SK-N-SH treated with all-trans-retinoic acid at 6 μM for 48 hours (cell line): Measurements from ENCODE around the gene SERTAD3.
"Not testable (repeated sequence)": the region's sequence is repeated elsewhere in the genome, so short reads cannot be mapped to it uniquely, and the experiment has no call there.

ENCODE experiments used
- ATAC-seq: fragments of 200-7000 bp; cut with Tn5 transposase; 3 replicates; pipeline ENCODE4 v1.9.1; 2020; ENCODE audit warnings: mild to moderate bottlenecking, moderate library complexity
- ARNTL ChIP-seq: fragments of 450-650 bp; formaldehyde crosslinking; IDR thresholded peaks from 2 replicates; pipeline ENCODE4 v1.5.0; 2020; ENCODE audit warnings: low read depth, mild to moderate bottlenecking, moderate library complexity, borderline replicate concordance
- BACH2 ChIP-seq: fragments of 250-450 bp; sonication (Bioruptor Pico); IDR thresholded peaks from 2 replicates; pipeline ENCODE4 v1.9.0; 2021; ENCODE audit warnings: mild to moderate bottlenecking, borderline replicate concordance
- CREB5 ChIP-seq: fragments of 250-450 bp; sonication (Bioruptor Pico); IDR thresholded peaks from 2 replicates; pipeline ENCODE4 v1.5.1; 2020; ENCODE audit warnings: low read depth, mild to moderate bottlenecking, moderate library complexity
- CSDC2 ChIP-seq: fragments of 250-450 bp; sonication (Bioruptor Pico); IDR thresholded peaks from 2 replicates; pipeline ENCODE4 v1.5.0; 2020; ENCODE audit warnings: mild to moderate bottlenecking, moderate library complexity
- ESRRG ChIP-seq: fragments of 250-450 bp; sonication (Bioruptor Pico); IDR thresholded peaks from 2 replicates; pipeline ENCODE4 v1.6.1; 2021; ENCODE audit warnings: mild to moderate bottlenecking
- GLIS3 ChIP-seq: fragments of 250-450 bp; sonication (Bioruptor Pico); IDR thresholded peaks from 2 replicates; pipeline ENCODE4 v1.5.0; 2020; ENCODE audit warnings: mild to moderate bottlenecking, moderate library complexity
- ISL1 ChIP-seq: fragments of 250-450 bp; sonication (Bioruptor Pico); IDR thresholded peaks from 2 replicates; pipeline ENCODE4 v2.1.2; 2022; ENCODE audit warnings: mild to moderate bottlenecking, moderate library complexity
- OSR1 ChIP-seq: fragments of 250-450 bp; sonication (Bioruptor Pico); IDR thresholded peaks from 2 replicates; pipeline ENCODE4 v1.8.0; 2022; ENCODE audit warnings: moderate library complexity, mild to moderate bottlenecking, inconsistent platforms
- PPARA ChIP-seq: fragments of 250-450 bp; sonication (Bioruptor Pico); IDR thresholded peaks from 2 replicates; pipeline ENCODE4 v1.5.0; 2020; ENCODE audit warnings: mild to moderate bottlenecking, borderline replicate concordance
- RARB ChIP-seq: fragments of 250-450 bp; sonication (Bioruptor Pico); IDR thresholded peaks from 2 replicates; pipeline ENCODE4 v1.8.0; 2021; ENCODE audit warnings: mild to moderate bottlenecking, moderate library complexity
- SNAI2 ChIP-seq: fragments of 250-450 bp; sonication (Bioruptor Pico); IDR thresholded peaks from 2 replicates; pipeline ENCODE4 v1.5.0; 2020; ENCODE audit warnings: mild to moderate bottlenecking, moderate library complexity
- TCF4 ChIP-seq: fragments of 250-450 bp; sonication (Bioruptor Pico); IDR thresholded peaks from 2 replicates; pipeline ENCODE4 v1.8.0; 2021; ENCODE audit warnings: mild to moderate bottlenecking, moderate library complexity, borderline replicate concordance
- TOX ChIP-seq: fragments of 250-450 bp; sonication (Bioruptor Pico); IDR thresholded peaks from 2 replicates; pipeline ENCODE4 v1.8.0; 2021; ENCODE audit warnings: mild to moderate bottlenecking, moderate library complexity, borderline replicate concordance
- ZC3H10 ChIP-seq: fragments of 250-450 bp; sonication (Bioruptor Pico); IDR thresholded peaks from 2 replicates; pipeline ENCODE4 v1.5.1; 2021; ENCODE audit warnings: mild to moderate bottlenecking, moderate library complexity
- ZFP3 ChIP-seq: fragments of 250-450 bp; sonication (Bioruptor Pico); IDR thresholded peaks from 2 replicates; pipeline ENCODE4 v1.5.0; 2020; ENCODE audit warnings: mild to moderate bottlenecking, moderate library complexity
- ZFP30 ChIP-seq: fragments of 450-650 bp; formaldehyde crosslinking; IDR thresholded peaks from 2 replicates; pipeline ENCODE4 v1.5.0; 2022; ENCODE audit warnings: mild to moderate bottlenecking, moderate library complexity
- ZNF565 ChIP-seq: fragments of 450-650 bp; formaldehyde crosslinking; conservative IDR thresholded peaks from 2 replicates; pipeline ENCODE4 v1.5.0; 2020; ENCODE audit warnings: low read depth, mild to moderate bottlenecking, moderate library complexity
- ZNF70 ChIP-seq: fragments of 450-650 bp; formaldehyde crosslinking; IDR thresholded peaks from 2 replicates; pipeline ENCODE4 v1.5.0; 2020; ENCODE audit warnings: mild to moderate bottlenecking, moderate library complexity
- ZNF8 ChIP-seq: fragments of 450-650 bp; formaldehyde crosslinking; IDR thresholded peaks from 2 replicates; pipeline ENCODE4 v1.5.0; 2020; ENCODE audit warnings: mild to moderate bottlenecking, moderate library complexity
- TF ChIP-seq, protein P1 (sequence below): fragments of 250-450 bp; sonication (Bioruptor Pico); IDR thresholded peaks from 2 replicates; pipeline ENCODE4 v1.8.0; 2020; ENCODE audit warnings: mild to moderate bottlenecking, moderate library complexity, borderline replicate concordance
- TF ChIP-seq, protein P2 (sequence below): fragments of 250-450 bp; sonication (Bioruptor Pico); IDR thresholded peaks from 2 replicates; pipeline ENCODE4 v1.5.0; 2020; ENCODE audit warnings: mild to moderate bottlenecking, moderate library complexity
- TF ChIP-seq, protein P3 (sequence below): fragments of 250-450 bp; sonication (Bioruptor Pico); IDR thresholded peaks from 2 replicates; pipeline ENCODE4 v1.8.0; 2021; ENCODE audit warnings: low read depth, mild to moderate bottlenecking, moderate library complexity, borderline replicate concordance

SERTAD3 gene

DNA sequence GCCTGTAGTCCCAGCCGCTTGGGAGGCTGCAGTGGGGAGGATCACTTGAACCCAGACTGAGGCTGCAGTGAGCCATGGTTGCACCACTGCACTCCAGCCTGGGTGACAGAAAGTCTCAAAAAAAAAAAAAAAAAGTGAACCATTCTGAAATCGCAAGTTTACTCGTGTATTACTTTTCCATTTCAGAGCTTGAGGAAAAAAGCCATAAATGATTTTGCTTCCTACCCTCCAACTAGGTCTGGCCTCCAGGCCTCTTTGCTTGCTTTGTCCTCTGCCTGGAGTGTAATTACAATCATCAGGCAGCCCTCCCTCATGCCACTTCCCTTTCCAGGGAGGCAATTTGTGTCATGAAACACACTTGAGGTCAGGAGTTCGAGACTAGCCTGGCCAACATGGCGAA, 12.9 kb upstream of the SERTAD3 start:
- TF ChIP-seq TOX (CRISPR knock-in tag) (no peak), CSDC2 (CRISPR knock-in tag) (no peak), BACH2 (CRISPR knock-in tag) (no peak), ZFP30 (CRISPR knock-in tag) (no peak), ISL1 (CRISPR knock-in tag) (no peak), GLIS3 (CRISPR knock-in tag) (no peak), ZFP3 (no peak), ZC3H10 (no peak), ZNF70 (no peak), OSR1 (CRISPR knock-in tag) (no peak), PPARA (CRISPR knock-in tag) (no peak), ZNF565 (CRISPR knock-in tag) (no peak), CREB5 (no peak), TCF4 (CRISPR knock-in tag) (no peak), RARB (CRISPR knock-in tag) (no peak), ESRRG (no peak), ZNF8 (CRISPR knock-in tag) (no peak)
- TF ChIP-seq, protein P1, sequence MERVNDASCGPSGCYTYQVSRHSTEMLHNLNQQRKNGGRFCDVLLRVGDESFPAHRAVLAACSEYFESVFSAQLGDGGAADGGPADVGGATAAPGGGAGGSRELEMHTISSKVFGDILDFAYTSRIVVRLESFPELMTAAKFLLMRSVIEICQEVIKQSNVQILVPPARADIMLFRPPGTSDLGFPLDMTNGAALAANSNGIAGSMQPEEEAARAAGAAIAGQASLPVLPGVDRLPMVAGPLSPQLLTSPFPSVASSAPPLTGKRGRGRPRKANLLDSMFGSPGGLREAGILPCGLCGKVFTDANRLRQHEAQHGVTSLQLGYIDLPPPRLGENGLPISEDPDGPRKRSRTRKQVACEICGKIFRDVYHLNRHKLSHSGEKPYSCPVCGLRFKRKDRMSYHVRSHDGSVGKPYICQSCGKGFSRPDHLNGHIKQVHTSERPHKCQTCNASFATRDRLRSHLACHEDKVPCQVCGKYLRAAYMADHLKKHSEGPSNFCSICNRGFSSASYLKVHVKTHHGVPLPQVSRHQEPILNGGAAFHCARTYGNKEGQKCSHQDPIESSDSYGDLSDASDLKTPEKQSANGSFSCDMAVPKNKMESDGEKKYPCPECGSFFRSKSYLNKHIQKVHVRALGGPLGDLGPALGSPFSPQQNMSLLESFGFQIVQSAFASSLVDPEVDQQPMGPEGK (CRISPR knock-in tag) = no peak
- TF ChIP-seq, protein P2, sequence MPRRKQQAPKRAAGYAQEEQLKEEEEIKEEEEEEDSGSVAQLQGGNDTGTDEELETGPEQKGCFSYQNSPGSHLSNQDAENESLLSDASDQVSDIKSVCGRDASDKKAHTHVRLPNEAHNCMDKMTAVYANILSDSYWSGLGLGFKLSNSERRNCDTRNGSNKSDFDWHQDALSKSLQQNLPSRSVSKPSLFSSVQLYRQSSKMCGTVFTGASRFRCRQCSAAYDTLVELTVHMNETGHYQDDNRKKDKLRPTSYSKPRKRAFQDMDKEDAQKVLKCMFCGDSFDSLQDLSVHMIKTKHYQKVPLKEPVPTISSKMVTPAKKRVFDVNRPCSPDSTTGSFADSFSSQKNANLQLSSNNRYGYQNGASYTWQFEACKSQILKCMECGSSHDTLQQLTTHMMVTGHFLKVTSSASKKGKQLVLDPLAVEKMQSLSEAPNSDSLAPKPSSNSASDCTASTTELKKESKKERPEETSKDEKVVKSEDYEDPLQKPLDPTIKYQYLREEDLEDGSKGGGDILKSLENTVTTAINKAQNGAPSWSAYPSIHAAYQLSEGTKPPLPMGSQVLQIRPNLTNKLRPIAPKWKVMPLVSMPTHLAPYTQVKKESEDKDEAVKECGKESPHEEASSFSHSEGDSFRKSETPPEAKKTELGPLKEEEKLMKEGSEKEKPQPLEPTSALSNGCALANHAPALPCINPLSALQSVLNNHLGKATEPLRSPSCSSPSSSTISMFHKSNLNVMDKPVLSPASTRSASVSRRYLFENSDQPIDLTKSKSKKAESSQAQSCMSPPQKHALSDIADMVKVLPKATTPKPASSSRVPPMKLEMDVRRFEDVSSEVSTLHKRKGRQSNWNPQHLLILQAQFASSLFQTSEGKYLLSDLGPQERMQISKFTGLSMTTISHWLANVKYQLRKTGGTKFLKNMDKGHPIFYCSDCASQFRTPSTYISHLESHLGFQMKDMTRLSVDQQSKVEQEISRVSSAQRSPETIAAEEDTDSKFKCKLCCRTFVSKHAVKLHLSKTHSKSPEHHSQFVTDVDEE (CRISPR knock-in tag) = no peak
- TF ChIP-seq, protein P3, sequence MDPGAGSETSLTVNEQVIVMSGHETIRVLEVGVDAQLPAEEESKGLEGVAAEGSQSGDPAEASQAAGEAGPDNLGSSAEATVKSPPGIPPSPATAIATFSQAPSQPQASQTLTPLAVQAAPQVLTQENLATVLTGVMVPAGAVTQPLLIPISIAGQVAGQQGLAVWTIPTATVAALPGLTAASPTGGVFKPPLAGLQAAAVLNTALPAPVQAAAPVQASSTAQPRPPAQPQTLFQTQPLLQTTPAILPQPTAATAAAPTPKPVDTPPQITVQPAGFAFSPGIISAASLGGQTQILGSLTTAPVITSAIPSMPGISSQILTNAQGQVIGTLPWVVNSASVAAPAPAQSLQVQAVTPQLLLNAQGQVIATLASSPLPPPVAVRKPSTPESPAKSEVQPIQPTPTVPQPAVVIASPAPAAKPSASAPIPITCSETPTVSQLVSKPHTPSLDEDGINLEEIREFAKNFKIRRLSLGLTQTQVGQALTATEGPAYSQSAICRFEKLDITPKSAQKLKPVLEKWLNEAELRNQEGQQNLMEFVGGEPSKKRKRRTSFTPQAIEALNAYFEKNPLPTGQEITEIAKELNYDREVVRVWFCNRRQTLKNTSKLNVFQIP (CRISPR knock-in tag) = no peak
- no peak for ATAC-seq

- ATAC-seq = not testable (repeated sequence)
These were observed 9.8 kb upstream of the SERTAD3 start for GRCh38 chr19:40453943-40454342.

GRCh38 chr19:40453151-40453735, 9.1 kb upstream of the SERTAD3 start:
- TF ChIP-seq ZC3H10 (no peak), ARNTL (CRISPR knock-in tag) (no peak), ZNF565 (CRISPR knock-in tag) (no peak), TOX (CRISPR knock-in tag) (no peak), ISL1 (CRISPR knock-in tag) (no peak), SNAI2 (CRISPR knock-in tag) (no peak), CSDC2 (CRISPR knock-in tag) (no peak), GLIS3 (CRISPR knock-in tag) (no peak), ZFP30 (CRISPR knock-in tag) (no peak)
- no peak for ATAC-seq

DNA sequence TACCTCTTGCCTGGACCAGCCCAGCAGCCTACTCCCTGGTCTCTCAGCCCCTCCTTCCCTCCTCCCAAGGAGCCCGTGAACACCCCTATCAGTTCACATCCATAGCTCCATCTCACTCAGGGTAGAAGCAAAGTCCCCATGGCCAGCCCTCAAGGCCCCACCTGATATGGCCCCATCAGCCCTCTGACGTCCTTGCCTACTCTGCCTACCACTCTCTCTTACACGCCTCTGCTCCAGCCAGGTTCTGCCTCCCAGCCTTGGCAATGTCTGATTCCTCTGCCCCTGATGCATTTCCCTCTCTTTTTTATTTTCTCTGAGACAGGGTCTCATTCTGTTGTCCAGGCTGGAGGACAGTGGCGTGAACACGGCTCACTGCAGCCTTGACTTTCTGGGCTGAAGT, 7.9 kb upstream of the SERTAD3 start:
- ATAC-seq = peak; percentile 47
- TF ChIP-seq, protein P3 (CRISPR knock-in tag) = no peak
- TF ChIP-seq ZC3H10 (no peak), ZNF565 (CRISPR knock-in tag) (no peak), ZFP30 (CRISPR knock-in tag) (no peak), TOX (CRISPR knock-in tag) (no peak), ARNTL (CRISPR knock-in tag) (no peak), ISL1 (CRISPR knock-in tag) (no peak), CSDC2 (CRISPR knock-in tag) (no peak), TCF4 (CRISPR knock-in tag) (no peak), ESRRG (no peak), BACH2 (CRISPR knock-in tag) (no peak), ZNF70 (no peak), OSR1 (CRISPR knock-in tag) (no peak)
